ENCODE measurements around the gene TRHDE. TPM values are rescaled to one million over a fixed set of nuclear protein-coding genes. Genes with fewer than 3 reads are reported as not detected.

TRHDE gene
- total RNA-seq, 1 donor from 2014 or later, result 0.64 TPM

DNA sequence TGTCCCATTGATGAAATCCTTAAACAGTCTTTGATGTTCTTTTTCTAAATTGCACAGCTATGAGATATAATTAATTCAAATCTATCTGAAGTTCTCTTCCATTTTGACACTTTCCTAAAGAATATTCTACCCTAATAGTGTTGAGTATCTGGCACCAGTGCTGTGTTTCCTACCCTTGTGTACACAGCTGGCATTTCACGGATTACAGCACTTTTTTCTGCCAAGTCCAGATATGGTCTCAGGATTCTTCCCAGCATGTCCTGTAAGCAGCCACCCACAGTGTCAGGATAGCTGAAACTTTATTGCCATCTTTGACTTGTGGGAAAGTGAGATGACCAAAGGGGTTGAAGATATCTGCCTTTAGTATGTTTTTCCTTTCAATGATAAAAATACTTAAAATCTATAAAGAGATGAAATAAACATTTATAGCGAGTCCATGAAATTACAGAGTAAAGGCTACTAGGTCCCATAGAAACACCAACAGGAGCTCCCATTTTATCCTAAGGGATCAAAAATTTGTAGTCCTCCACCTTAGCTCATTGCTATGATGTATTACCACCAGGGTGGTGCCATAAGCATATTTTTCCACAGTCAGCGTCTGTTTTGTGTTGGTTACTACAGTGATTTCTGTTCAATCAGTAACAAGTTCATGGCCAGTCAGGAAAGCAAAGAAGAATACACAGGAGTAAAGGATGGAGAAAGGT lies 96.7 kb downstream of the TRHDE start:
- Mint-ChIP-seq H3K4me3 (ENCODE audit: unreplicated experiment) (no peak overlapping the region), H3K27ac (ENCODE audit: unreplicated experiment) (no peak overlapping the region), H3K9me3 (ENCODE audit: unreplicated experiment) (no peaks in the 10 kb centered on the region), H3K4me1 (ENCODE audit: unreplicated experiment) (no peaks in the 10 kb centered on the region), H3K27me3 (ENCODE audit: unreplicated experiment) (peaks cover 3% of the 10 kb centered on the region), H3K36me3 (ENCODE audit: unreplicated experiment) (no peaks in the 10 kb centered on the region)
- DNase-seq (ENCODE audit: extremely low spot score, unreplicated experiment), result no peak
- TF ChIP-seq, protein P1, sequence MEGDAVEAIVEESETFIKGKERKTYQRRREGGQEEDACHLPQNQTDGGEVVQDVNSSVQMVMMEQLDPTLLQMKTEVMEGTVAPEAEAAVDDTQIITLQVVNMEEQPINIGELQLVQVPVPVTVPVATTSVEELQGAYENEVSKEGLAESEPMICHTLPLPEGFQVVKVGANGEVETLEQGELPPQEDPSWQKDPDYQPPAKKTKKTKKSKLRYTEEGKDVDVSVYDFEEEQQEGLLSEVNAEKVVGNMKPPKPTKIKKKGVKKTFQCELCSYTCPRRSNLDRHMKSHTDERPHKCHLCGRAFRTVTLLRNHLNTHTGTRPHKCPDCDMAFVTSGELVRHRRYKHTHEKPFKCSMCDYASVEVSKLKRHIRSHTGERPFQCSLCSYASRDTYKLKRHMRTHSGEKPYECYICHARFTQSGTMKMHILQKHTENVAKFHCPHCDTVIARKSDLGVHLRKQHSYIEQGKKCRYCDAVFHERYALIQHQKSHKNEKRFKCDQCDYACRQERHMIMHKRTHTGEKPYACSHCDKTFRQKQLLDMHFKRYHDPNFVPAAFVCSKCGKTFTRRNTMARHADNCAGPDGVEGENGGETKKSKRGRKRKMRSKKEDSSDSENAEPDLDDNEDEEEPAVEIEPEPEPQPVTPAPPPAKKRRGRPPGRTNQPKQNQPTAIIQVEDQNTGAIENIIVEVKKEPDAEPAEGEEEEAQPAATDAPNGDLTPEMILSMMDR (IDR thresholded peaks at IDR 0.05), result no peak

DNA sequence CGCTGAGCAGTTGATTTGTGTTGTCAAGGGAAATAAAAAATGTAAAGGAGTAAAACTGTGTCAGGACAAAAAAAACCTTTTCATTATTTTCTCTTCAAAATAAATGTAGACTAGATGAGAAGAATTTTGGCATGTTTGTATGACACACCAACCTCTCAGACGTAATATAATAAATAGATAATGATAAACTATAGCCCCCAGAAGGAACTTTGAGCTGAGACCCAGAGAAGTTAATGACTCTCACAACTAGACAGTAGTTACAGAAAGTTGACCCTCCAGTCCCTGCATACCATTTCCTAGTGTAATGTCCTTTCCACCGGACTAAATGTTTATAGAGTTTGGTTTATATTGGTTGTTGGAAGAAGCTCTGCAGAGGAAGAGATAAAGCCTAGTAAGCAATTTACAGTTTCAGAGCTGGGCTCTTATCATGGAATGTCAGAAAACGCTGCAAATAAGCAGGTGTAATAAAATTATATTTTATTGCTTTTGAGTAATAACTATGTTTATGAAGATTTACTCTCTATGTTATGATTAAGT lies 97.3 kb downstream of the TRHDE start:
- H3K27me3 Mint-ChIP-seq (ENCODE audit: unreplicated experiment), result peaks cover 3% of the 10 kb centered on the region
- TF ChIP-seq, protein P1 (IDR thresholded peaks at IDR 0.05), result no peak
- no peaks in the 10 kb centered on the region for H3K4me1 Mint-ChIP-seq (ENCODE audit: unreplicated experiment)
- H3K9me3 Mint-ChIP-seq (ENCODE audit: unreplicated experiment), result no peaks in the 10 kb centered on the region
- no peak overlapping the region for H3K27ac Mint-ChIP-seq (ENCODE audit: unreplicated experiment)
- H3K36me3 Mint-ChIP-seq (ENCODE audit: unreplicated experiment), result no peaks in the 10 kb centered on the region
- H3K4me3 Mint-ChIP-seq (ENCODE audit: unreplicated experiment), result no peak overlapping the region
- no peak for DNase-seq (ENCODE audit: extremely low spot score, unreplicated experiment)

DNA sequence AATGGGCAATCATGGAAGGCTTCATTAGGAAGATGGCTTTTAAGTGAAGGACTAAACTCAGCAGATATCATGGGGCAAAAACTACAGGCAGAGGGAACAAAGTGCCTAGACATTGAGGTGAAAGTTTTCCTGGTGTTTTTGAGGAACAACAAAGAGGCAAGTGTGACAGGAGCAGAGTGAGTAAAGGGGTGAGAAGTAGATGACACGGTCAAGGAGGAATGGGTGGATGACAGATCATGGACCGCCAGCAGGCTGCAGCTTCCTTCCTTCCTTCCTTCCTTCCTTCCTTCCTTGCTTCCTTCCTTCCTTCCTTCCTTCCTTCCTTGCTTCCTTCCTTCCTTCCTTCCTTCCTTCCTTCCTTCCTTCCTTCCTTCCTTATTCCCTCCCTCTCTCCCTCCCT lies 108.3 kb downstream of the TRHDE start:
- Mint-ChIP-seq H3K4me1 (ENCODE audit: unreplicated experiment) (no peaks in the 10 kb centered on the region), H3K4me3 (ENCODE audit: unreplicated experiment) (no peak overlapping the region), H3K36me3 (ENCODE audit: unreplicated experiment) (no peaks in the 10 kb centered on the region), H3K27me3 (ENCODE audit: unreplicated experiment) (no peaks in the 10 kb centered on the region), H3K9me3 (ENCODE audit: unreplicated experiment) (no peaks in the 10 kb centered on the region), H3K27ac (ENCODE audit: unreplicated experiment) (no peak overlapping the region)
- TF ChIP-seq, protein P1 (IDR thresholded peaks at IDR 0.05), result no peak
- no peak for DNase-seq (ENCODE audit: extremely low spot score, unreplicated experiment)

DNA sequence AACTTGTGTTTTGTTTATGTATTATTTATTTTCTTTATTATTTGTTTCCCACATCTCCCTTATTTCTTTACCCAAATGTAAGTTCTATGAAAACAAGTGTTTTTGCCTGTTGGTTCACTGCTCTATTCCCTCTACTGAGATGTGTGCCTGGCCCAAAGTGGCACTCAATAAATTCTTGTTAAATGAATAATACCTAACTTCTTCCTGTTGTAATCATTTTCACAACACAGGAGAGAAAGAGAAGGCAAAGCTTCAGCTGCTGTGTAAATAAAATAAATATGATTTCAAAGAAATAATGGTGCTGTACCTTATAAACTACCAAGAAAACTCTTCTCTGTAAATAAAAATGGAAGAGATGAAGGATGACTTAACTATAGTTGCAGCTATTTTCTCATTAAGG lies 116.2 kb downstream of the TRHDE start:
- H3K36me3 Mint-ChIP-seq (ENCODE audit: unreplicated experiment), result no peaks in the 10 kb centered on the region
- H3K4me1 Mint-ChIP-seq (ENCODE audit: unreplicated experiment), result no peaks in the 10 kb centered on the region
- peaks cover 3% of the 10 kb centered on the region for H3K9me3 Mint-ChIP-seq (ENCODE audit: unreplicated experiment)
- no peak for DNase-seq (ENCODE audit: extremely low spot score, unreplicated experiment)
- TF ChIP-seq, protein P1 (IDR thresholded peaks at IDR 0.05), result no peak
- H3K27ac Mint-ChIP-seq (ENCODE audit: unreplicated experiment), result no peak overlapping the region
- H3K27me3 Mint-ChIP-seq (ENCODE audit: unreplicated experiment), result no peaks in the 10 kb centered on the region
- no peak overlapping the region for H3K4me3 Mint-ChIP-seq (ENCODE audit: unreplicated experiment)

DNA sequence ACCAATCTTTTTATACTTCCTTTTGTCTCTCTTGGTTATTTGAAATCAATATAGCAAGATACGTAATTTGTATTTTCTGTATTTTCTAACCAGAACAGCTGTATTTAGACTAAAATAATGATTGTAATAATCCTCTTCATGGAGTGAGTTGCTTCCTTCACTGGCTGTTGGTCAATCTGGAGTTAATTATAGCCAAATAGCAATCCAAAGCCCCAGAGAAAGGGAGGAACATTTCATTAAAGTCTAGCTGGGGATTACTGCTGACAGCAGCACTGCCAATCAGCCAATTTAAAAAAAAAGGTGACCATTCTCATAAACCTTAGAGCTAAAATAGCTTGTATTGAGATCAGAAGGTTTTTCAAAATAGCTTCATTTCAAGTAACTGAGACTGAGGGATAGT lies 118.0 kb downstream of the TRHDE start:
- peaks cover 3% of the 10 kb centered on the region for H3K9me3 Mint-ChIP-seq (ENCODE audit: unreplicated experiment)

More for the DNA sequence above, 118.0 kb downstream of the TRHDE start:
- TF ChIP-seq, protein P1 (IDR thresholded peaks at IDR 0.05), result no peak
- H3K4me3 Mint-ChIP-seq (ENCODE audit: unreplicated experiment), result no peak overlapping the region
- no peaks in the 10 kb centered on the region for H3K27me3 Mint-ChIP-seq (ENCODE audit: unreplicated experiment)
- no peak for DNase-seq (ENCODE audit: extremely low spot score, unreplicated experiment)
- H3K4me1 Mint-ChIP-seq (ENCODE audit: unreplicated experiment), result no peaks in the 10 kb centered on the region
- no peak overlapping the region for H3K27ac Mint-ChIP-seq (ENCODE audit: unreplicated experiment)
- no peaks in the 10 kb centered on the region for H3K36me3 Mint-ChIP-seq (ENCODE audit: unreplicated experiment)
